Keratinocyte (primary cell): Measurements from ENCODE around the gene SNRPA1. TPM values are rescaled to one million over a fixed set of nuclear protein-coding genes. Genes with fewer than 3 reads are reported as not detected.
A peak's percentile ranks its signal among the peaks of the same experiment; 100 is the strongest.

Source experiments
- DNase-seq: peaks from one replicate; pipeline ENCODE4 v3.0.0-alpha.2; 2011; ENCODE audit warnings: low read depth, missing footprints, low spot score
- FAIRE-seq: peaks from 2 replicates; lab custom pipeline; 2011; peaks lifted over from hg19 to GRCh38; lab: Jason Lieb, UNC
- H2AFZ ChIP-seq: 2 replicates; pipeline ENCODE4 v1.6.0; 2012; ENCODE audit warnings: low read length, control low read depth, inconsistent platforms; ENCODE audit not compliant: control insufficient read depth
- H3K27ac ChIP-seq: 2 replicates; pipeline ENCODE4 v1.5.1; 2011; ENCODE audit warnings: low read length; ENCODE audit not compliant: control insufficient read depth, insufficient read depth
- H3K27me3 ChIP-seq: 3 replicates; pipeline ENCODE4 v1.6.0; 2011; ENCODE audit warnings: low read length; ENCODE audit not compliant: control insufficient read depth, insufficient read depth; ENCODE audit errors: extremely low read depth
- H3K36me3 ChIP-seq, 2 experiments: 2 replicates in 1 of 2; 3 replicates in 1 of 2; pipeline ENCODE4 v1.5.1; 2011; ENCODE audit warnings: low read length in 2 of 2, mild to moderate bottlenecking in 1 of 2; ENCODE audit not compliant: control insufficient read depth in 2 of 2, insufficient read depth in 2 of 2; ENCODE audit errors: extremely low read depth in 1 of 2
- H3K4me1 ChIP-seq: 3 replicates; pipeline ENCODE4 v1.5.1; 2011; ENCODE audit warnings: low read length; ENCODE audit not compliant: control insufficient read depth, insufficient read depth; ENCODE audit errors: extremely low read depth
- H3K4me2 ChIP-seq: 3 replicates; pipeline ENCODE4 v1.6.0; 2011; ENCODE audit warnings: low read depth, low read length; ENCODE audit not compliant: control insufficient read depth, insufficient read depth; ENCODE audit errors: extremely low read depth
- H3K4me3 ChIP-seq, 3 experiments: fragments of 200-600 bp in 1 of 3; sonication (generic) in 1 of 3; 2 replicates in 2 of 3; 3 replicates in 1 of 3; pipeline ENCODE4 v1.5.1; 2011 to 2016; ENCODE audit warnings: low read length in 3 of 3, mild to moderate bottlenecking in 3 of 3, control low read depth in 2 of 3, inconsistent platforms in 1 of 3, low read depth in 1 of 3, mixed read lengths in 1 of 3, mixed run types in 1 of 3, moderate library complexity in 1 of 3; ENCODE audit not compliant: control insufficient read depth in 2 of 3, insufficient read depth in 2 of 3; ENCODE audit errors: extremely low read depth in 1 of 3
- H3K79me2 ChIP-seq: 2 replicates; pipeline ENCODE4 v1.6.0; 2012; ENCODE audit warnings: low read length; ENCODE audit not compliant: control insufficient read depth, insufficient read depth
- H3K9ac ChIP-seq: 3 replicates; pipeline ENCODE4 v1.6.0; 2011; ENCODE audit warnings: low read length; ENCODE audit not compliant: control insufficient read depth, insufficient read depth; ENCODE audit errors: extremely low read depth
- H3K9me1 ChIP-seq: 3 replicates; pipeline ENCODE4 v1.6.0; 2011; ENCODE audit warnings: low read length; ENCODE audit not compliant: control insufficient read depth, insufficient read depth; ENCODE audit errors: extremely low read depth
- H3K9me3 ChIP-seq: 2 replicates; pipeline ENCODE4 v1.5.1; 2012; ENCODE audit warnings: low read depth, low read length; ENCODE audit not compliant: control insufficient read depth
- H4K20me1 ChIP-seq: 3 replicates; pipeline ENCODE4 v1.6.0; 2011; ENCODE audit warnings: low read length; ENCODE audit not compliant: control insufficient read depth, insufficient read depth; ENCODE audit errors: extremely low read depth
- EZH2 ChIP-seq: IDR thresholded peaks from one replicate; pipeline ENCODE4 v1.6.1; 2012; ENCODE audit warnings: inconsistent platforms, mild to moderate bottlenecking, low read length, moderate library complexity
- dilution Hi-C: fragments of 300-500 bp; cut with MboI; formaldehyde crosslinking; loops from one replicate; pipeline ENCODE4 v1.7.0; 2020; ENCODE audit warnings: low sequenced_read_pairs; ENCODE audit not compliant: extremely low pct_ligation_motif_present
- polyA plus RNA-seq, 5 experiments: library from polyadenylated mRNA; depleted of rRNA in 3 of 5; stranded (reverse) in 3 of 5; stranded (forward) in 1 of 5; unstranded in 1 of 5; fragments of >200 nt; gene quantifications; 1 replicate in 1 of 5; 2 replicates in 3 of 5; 3 replicates in 1 of 5; pipeline versions ENCODE4 v1.2.1 to v1.2.3, GENCODE V29; 2011 to 2012; ENCODE audit warnings: missing spikeins in 2 of 5, low read depth in 1 of 5, low replicate concordance in 1 of 5
- TF ChIP-seq, protein P1 (sequence below), 3 experiments: IDR thresholded peaks in 1 of 3; conservative IDR thresholded peaks in 1 of 3; optimal IDR thresholded peaks in 1 of 3; 2 replicates in 2 of 3; 3 replicates in 1 of 3; pipeline versions ENCODE3 to v1.5.1; 2011; ENCODE audit warnings: low read length in 3 of 3, mild to moderate bottlenecking in 3 of 3, moderate library complexity in 2 of 3, control low read depth in 1 of 3, inconsistent platforms in 1 of 3; ENCODE audit not compliant: insufficient read depth in 2 of 3; ENCODE audit errors: extremely low read depth in 1 of 3

The SNRPA1 gene
- polyA plus RNA-seq, 1 donor (not counting 4 experiments of a cell fraction or from before 2014, with no cell fraction given), result 106 TPM

DNA sequence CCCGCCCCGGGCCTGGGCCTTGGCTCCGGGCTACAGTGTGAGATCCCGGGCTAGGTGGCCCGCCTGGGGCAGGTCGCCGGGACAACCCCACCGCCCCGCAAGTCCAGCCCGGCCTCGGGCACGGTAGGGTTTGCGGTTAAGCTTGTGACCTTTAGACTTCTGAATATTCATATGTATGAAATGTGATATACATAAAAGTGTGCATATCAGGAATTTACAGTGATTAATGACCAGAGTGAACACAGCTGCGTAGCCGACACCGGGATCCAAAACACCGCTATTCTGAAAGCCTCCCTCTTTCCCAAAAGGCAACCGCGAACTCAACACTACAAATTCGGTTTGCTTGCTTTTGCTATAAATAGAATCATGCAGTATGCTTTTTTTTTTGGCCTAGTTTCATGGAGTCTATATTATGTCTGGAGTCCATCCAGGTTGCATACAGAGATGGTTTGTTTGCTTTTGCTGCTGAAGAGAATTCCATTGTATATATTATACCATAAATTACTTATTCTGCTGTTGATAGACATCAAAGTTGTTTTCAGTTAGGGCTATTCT lies 636 bp upstream of the SNRPA1 start:
- TF ChIP-seq, protein P1, sequence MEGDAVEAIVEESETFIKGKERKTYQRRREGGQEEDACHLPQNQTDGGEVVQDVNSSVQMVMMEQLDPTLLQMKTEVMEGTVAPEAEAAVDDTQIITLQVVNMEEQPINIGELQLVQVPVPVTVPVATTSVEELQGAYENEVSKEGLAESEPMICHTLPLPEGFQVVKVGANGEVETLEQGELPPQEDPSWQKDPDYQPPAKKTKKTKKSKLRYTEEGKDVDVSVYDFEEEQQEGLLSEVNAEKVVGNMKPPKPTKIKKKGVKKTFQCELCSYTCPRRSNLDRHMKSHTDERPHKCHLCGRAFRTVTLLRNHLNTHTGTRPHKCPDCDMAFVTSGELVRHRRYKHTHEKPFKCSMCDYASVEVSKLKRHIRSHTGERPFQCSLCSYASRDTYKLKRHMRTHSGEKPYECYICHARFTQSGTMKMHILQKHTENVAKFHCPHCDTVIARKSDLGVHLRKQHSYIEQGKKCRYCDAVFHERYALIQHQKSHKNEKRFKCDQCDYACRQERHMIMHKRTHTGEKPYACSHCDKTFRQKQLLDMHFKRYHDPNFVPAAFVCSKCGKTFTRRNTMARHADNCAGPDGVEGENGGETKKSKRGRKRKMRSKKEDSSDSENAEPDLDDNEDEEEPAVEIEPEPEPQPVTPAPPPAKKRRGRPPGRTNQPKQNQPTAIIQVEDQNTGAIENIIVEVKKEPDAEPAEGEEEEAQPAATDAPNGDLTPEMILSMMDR (optimal IDR thresholded peaks at IDR 0.05 in 1 of 3, IDR thresholded peaks at IDR 0.05 in 1 of 3, conservative IDR thresholded peaks at IDR 0.05 in 1 of 3; ENCODE audit: extremely low read depth in 1 of 3, insufficient read depth in 2 of 3, low read length in 3 of 3), result no peak
- no peak for TF ChIP-seq EZH2
- DNase-seq (no peak), FAIRE-seq (no peak)
- Histone ChIP-seq H3K27me3 (no peaks in the 10 kb centered on the region), H3K4me3 (peak overlapping the region; percentile 96 to 100 (median 99)), H3K9ac (peak overlapping the region; percentile 96), H3K4me2 (peak overlapping the region; percentile 83), H3K36me3 (peaks cover 0 to 7% of the 10 kb centered on the region in 2 experiments), H4K20me1 (peaks cover 12% of the 10 kb centered on the region), H3K79me2 (peaks cover 42% of the 10 kb centered on the region), H3K9me1 (no peaks in the 10 kb centered on the region), H3K9me3 (no peaks in the 10 kb centered on the region), H3K27ac (peak overlapping the region; percentile 93), H3K4me1 (peaks cover 42% of the 10 kb centered on the region), H2AFZ (peak overlapping the region; percentile 97)
- dilution Hi-C loops, result no loop called here

DNA sequence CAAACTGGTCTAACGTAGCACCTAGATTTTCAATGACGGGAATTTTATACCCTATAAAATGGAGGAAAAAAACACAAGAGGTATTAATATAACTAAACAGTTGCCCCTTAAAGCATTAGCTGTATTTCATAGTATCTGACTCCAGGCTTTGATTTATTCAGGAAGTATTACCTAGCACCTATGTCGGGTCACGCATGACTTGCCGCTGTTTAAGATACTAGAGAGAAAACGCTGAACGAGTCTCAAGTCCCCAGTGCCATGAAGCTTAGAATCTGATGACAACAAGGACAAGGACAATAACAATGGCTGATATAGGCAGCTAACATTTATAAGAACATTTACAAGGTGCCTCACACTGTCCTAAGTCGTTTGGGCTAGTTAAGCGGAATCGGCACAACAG lies 1.9 kb downstream of the SNRPA1 start:
- Histone ChIP-seq H4K20me1 (peaks cover 12% of the 10 kb centered on the region), H3K9me1 (no peaks in the 10 kb centered on the region), H3K4me2 (peak overlapping the region; percentile 80), H3K27me3 (no peaks in the 10 kb centered on the region), H2AFZ (no peak overlapping the region), H3K36me3 (peaks cover 4 to 18% of the 10 kb centered on the region in 2 experiments), H3K9me3 (no peaks in the 10 kb centered on the region), H3K4me1 (peaks cover 42% of the 10 kb centered on the region), H3K9ac (peak overlapping the region; percentile 96), H3K4me3 (peak overlapping the region; percentile 96 to 100 (median 99)), H3K79me2 (peaks cover 61% of the 10 kb centered on the region), H3K27ac (peak overlapping the region; percentile 93)
- FAIRE-seq, result no peak
- DNase-seq, result no peak
- TF ChIP-seq, protein P1 (optimal IDR thresholded peaks at IDR 0.05 in 1 of 3, IDR thresholded peaks at IDR 0.05 in 1 of 3, conservative IDR thresholded peaks at IDR 0.05 in 1 of 3; ENCODE audit: extremely low read depth in 1 of 3, insufficient read depth in 2 of 3, low read length in 3 of 3), result no peak
- TF ChIP-seq EZH2, result no peak
- dilution Hi-C loops, result no loop called here
